GM12878 (cell line): Measurements from ENCODE around the gene COL13A1. TPM values are rescaled to one million over a fixed set of nuclear protein-coding genes. Genes with fewer than 3 reads are reported as not detected.

Experiments used
- ATAC-seq: fragments of 200-7000 bp; cut with Tn5 transposase; 3 replicates; pipeline ENCODE4 v1.9.1; 2020; ENCODE audit warnings: mild to moderate bottlenecking, moderate library complexity
- BruUV-seq: library from RNA; stranded (reverse); fragments of 400-500 nt; replicated peaks from 2 replicates; lab custom pipeline; 2021; lab: Mats Ljungman, UMichigan
- CTCF ChIA-PET: fragments of 300-600 bp; sonication (Branson Sonifier 250); formaldehyde crosslinking; extraction: SDS; loops from one replicate; lab custom pipeline; 2021; ENCODE audit warnings: inconsistent platforms; lab: Yijun Ruan, JAX
- POLR2A ChIA-PET: fragments of 350-600 bp; formaldehyde crosslinking; extraction: SDS; loops from one replicate; lab custom pipeline; 2021; ENCODE audit warnings: inconsistent platforms; lab: Charles Lee
- RAD21 ChIA-PET: fragments of 300-600 bp; sonication (Branson Sonifier 250); formaldehyde crosslinking; loops from one replicate; lab custom pipeline; 2023; ENCODE audit warnings: antibody characterized with exemption; ENCODE audit not compliant: unreplicated experiment; lab: Charles Lee
- SMC1A ChIA-PET: fragments of 300-600 bp; sonication (Branson Sonifier 250); formaldehyde crosslinking; loops from one replicate; lab custom pipeline; 2023; ENCODE audit not compliant: unreplicated experiment, uncharacterized antibody; lab: Charles Lee
- DNase-seq: peaks from one replicate; pipeline ENCODE4 v3.0.0-alpha.2; 2011; ENCODE audit warnings: low read depth, low spot score
- FAIRE-seq: peaks from 3 replicates; lab custom pipeline; 2011; peaks lifted over from hg19 to GRCh38; lab: Jason Lieb, UNC
- H2AFZ ChIP-seq: 2 replicates; pipeline ENCODE4 v1.6.0; 2011; ENCODE audit warnings: low read depth, low read length, control low read depth; ENCODE audit not compliant: control insufficient read depth
- H3K27ac ChIP-seq: 2 replicates; pipeline ENCODE4 v1.5.1; 2011; ENCODE audit warnings: control low read depth; ENCODE audit not compliant: control insufficient read depth, insufficient read depth
- H3K27me3 ChIP-seq, 2 experiments: replicated peaks in 1 of 2; 2 replicates each; pipeline versions ENCODE4 v1.6.0 to v1.6.1; 2011; ENCODE audit warnings: low read length in 1 of 2; ENCODE audit not compliant: control insufficient read depth in 2 of 2, insufficient read depth in 2 of 2
- H3K36me3 ChIP-seq, 2 experiments: 2 replicates each; pipeline ENCODE4 v1.5.1; 2011; ENCODE audit warnings: low read length in 1 of 2; ENCODE audit not compliant: control insufficient read depth in 2 of 2, insufficient read depth in 2 of 2
- H3K4me1 ChIP-seq: 2 replicates; pipeline ENCODE4 v1.6.1; 2011; ENCODE audit warnings: mild to moderate bottlenecking, low read length, moderate library complexity, mixed read lengths; ENCODE audit not compliant: control insufficient read depth, insufficient read depth
- H3K4me2 ChIP-seq: 2 replicates; pipeline ENCODE4 v1.6.0; 2011; ENCODE audit warnings: control low read depth; ENCODE audit not compliant: control insufficient read depth, insufficient read depth
- H3K4me3 ChIP-seq: fragments of 200-600 bp; sonication (generic); 2 replicates; pipeline ENCODE4 v1.5.1; 2016
- H3K79me2 ChIP-seq: 2 replicates; pipeline ENCODE4 v1.6.0; 2011; ENCODE audit warnings: low read length; ENCODE audit not compliant: control insufficient read depth, insufficient read depth
- H3K9ac ChIP-seq: 2 replicates; pipeline ENCODE4 v1.8.0; 2011; ENCODE audit warnings: low read length, control low read depth, mixed read lengths; ENCODE audit not compliant: control insufficient read depth, insufficient read depth
- H3K9me3 ChIP-seq: replicated peaks from 3 replicates; pipeline ENCODE4 v1.5.1; 2011; ENCODE audit warnings: mild to moderate bottlenecking, low read length; ENCODE audit not compliant: control insufficient read depth, insufficient read depth
- H4K20me1 ChIP-seq: 2 replicates; pipeline ENCODE4 v1.6.0; 2011; ENCODE audit not compliant: control insufficient read depth, insufficient read depth
- MLLT1 ChIP-seq: fragments of 450-650 bp; IDR thresholded peaks from 2 replicates; pipeline ENCODE4 v1.6.1; 2016; ENCODE audit warnings: mild to moderate bottlenecking
- POLR2AphosphoS5 ChIP-seq: IDR thresholded peaks from 2 replicates; pipeline ENCODE4 v1.6.1; 2011; ENCODE audit warnings: mild to moderate bottlenecking, low read length, inconsistent platforms
- WGBS: methylation state at CpG from one replicate; pipeline ENCODE4 v1.1.6; 2016; ENCODE audit warnings: low lambda C conversion rate; ENCODE audit not compliant: insufficient replicate concordance, insufficient coverage; ENCODE audit errors: missing lambda C conversion rate; 5-methylcytosine and 5-hydroxymethylcytosine counted together
- in situ Hi-C: fragments of 300-500 bp; cut with MboI; formaldehyde crosslinking; loops from 9 replicates; pipeline ENCODE4 v1.14.3; 2018; ENCODE audit warnings: mixed read lengths
- intact Hi-C: fragments of 100-400 bp; cut with micrococcal nuclease; formaldehyde crosslinking; loops from one replicate; pipeline ENCODE4 v1.14.2; 2022; ENCODE audit not compliant: unreplicated experiment
- polyA plus RNA-seq, 11 experiments: library from polyadenylated mRNA; depleted of rRNA in 4 of 11; unstranded in 6 of 11; stranded (reverse) in 5 of 11; fragments of >200 nt; fragmentation: Nextera tagmentation in 4 of 11; fragmentation: Illumina TruSeq in 1 of 11; extraction: Ambion mirVana in 4 of 11; extraction: Trizol in 1 of 11; gene quantifications; 1 replicate in 1 of 11; 2 replicates in 10 of 11; pipeline versions ENCODE4 v1.2.1 to v1.2.3, GENCODE V29; 2011 to 2016; ENCODE audit warnings: inconsistent platforms in 2 of 11, missing spikeins in 2 of 11, low read depth in 1 of 11
- total RNA-seq, 4 experiments: library from RNA; depleted of rRNA in 3 of 4; stranded (reverse); fragments of >200 nt in 3 of 4; fragmentation: Illumina TruSeq in 1 of 4; extraction: Trizol in 1 of 4; gene quantifications; 2 replicates each; pipeline versions ENCODE4 v1.2.1 to v1.2.3, GENCODE V29; 2013 to 2021

COL13A1 gene
- total and polyA plus RNA-seq, 10 of the 15 experiments (the other 5 are each of a cell fraction or from before 2014, with no cell fraction given), result 0.03 to 0.15 (median 0.05) TPM; not detected in 7

GRCh38 chr10:69960606-69960987 lies 158.9 kb downstream of the COL13A1 start:
- Histone ChIP-seq H3K27me3 (peaks cover 2 to 4% of the 10 kb centered on the region in 2 experiments; a peak in 3 of 4 replicates), H2AFZ (no peak overlapping the region), H3K9me3 (no peaks in the 10 kb centered on the region), H3K27ac (no peak overlapping the region), H3K4me2 (no peak overlapping the region), H3K36me3 (no peaks in the 10 kb centered on the region), H4K20me1 (no peaks in the 10 kb centered on the region), H3K9ac (no peak overlapping the region), H3K79me2 (no peaks in the 10 kb centered on the region), H3K4me3 (no peak overlapping the region), H3K4me1 (no peaks in the 10 kb centered on the region)
- FAIRE-seq (no peak), ATAC-seq (no peak), DNase-seq (no peak)
- in situ Hi-C loops (no loop called here), intact Hi-C loops (no loop called here)
- CTCF ChIA-PET, result interaction anchor here (0.6 to 6.2 kb wide), 8 partner anchors 10 to 210 kb away, joined by 3 to 100 read pairs (median 4); partner anchors contain the start of gene SAR1A
- TF ChIP-seq POLR2AphosphoS5 (no peak), MLLT1 (no peak)
- BruUV-seq, result no TSS peak
- SMC1A ChIA-PET, result interaction anchor here (0.6 to 3.2 kb wide), 3 partner anchors 13 to 43 kb away, joined by 3 to 26 read pairs (median 3); no protein-coding TSS in a partner anchor
- POLR2A ChIA-PET, result interaction anchor here (0.9 to 1.4 kb wide), 2 partner anchors 9 to 21 kb away, joined by 5 read pairs; no protein-coding TSS in a partner anchor
- WGBS, result 16% methylated on average over 4 of the region's 4 CpGs
- RAD21 ChIA-PET, result interaction anchor here (1.0 to 3.8 kb wide), 5 partner anchors 22 to 186 kb away, joined by 3 to 37 read pairs (median 22); partner anchors contain the start of gene TYSND1
